HUES6 (cell line): ENCODE measurements around the gene GNB3.
A peak's percentile ranks its signal among the peaks of the same experiment; 100 is the strongest.
"Not testable (repeated sequence)": the region's sequence is repeated elsewhere in the genome, so short reads cannot be mapped to it uniquely, and the experiment has no call there.

Experiments
- H3K27ac ChIP-seq: 2 replicates; pipeline ENCODE4 v1.7.0; 2013; ENCODE audit warnings: low read depth, mild to moderate bottlenecking, low read length, inconsistent platforms
- H3K27me3 ChIP-seq: 2 replicates; pipeline ENCODE4 v1.6.1; 2013; ENCODE audit warnings: low read length; ENCODE audit not compliant: control insufficient read depth, insufficient read depth
- H3K36me3 ChIP-seq: 2 replicates; pipeline ENCODE4 v1.6.1; 2013; ENCODE audit warnings: low read length; ENCODE audit not compliant: control insufficient read depth, insufficient read depth
- H3K4me1 ChIP-seq: 2 replicates; pipeline ENCODE4 v1.6.1; 2013; ENCODE audit warnings: low read length; ENCODE audit not compliant: control insufficient read depth, insufficient read depth
- H3K4me3 ChIP-seq: 2 replicates; pipeline ENCODE4 v1.5.1; 2013; ENCODE audit warnings: low read depth, low read length
- H3K9ac ChIP-seq: one replicate; pipeline ENCODE4 v1.6.1; 2013; ENCODE audit warnings: mild to moderate bottlenecking, low read length
- H3K9me3 ChIP-seq: 2 replicates; pipeline ENCODE4 v1.6.1; 2013; ENCODE audit warnings: low read depth, low read length; ENCODE audit not compliant: control insufficient read depth, insufficient read depth

Gene GNB3

GRCh38 chr12:6863586-6864321 lies 23.0 kb downstream of the GNB3 start:
- Histone ChIP-seq H3K4me1 (peaks cover 21% of the 10 kb centered on the region), H3K27me3 (no peaks in the 10 kb centered on the region), H3K9ac (no peak overlapping the region), H3K36me3 (peaks cover 70% of the 10 kb centered on the region), H3K27ac (no peak overlapping the region), H3K4me3 (no peak overlapping the region), H3K9me3 (no peaks in the 10 kb centered on the region)

- H3K27me3 ChIP-seq, H3K4me3 ChIP-seq, H3K9me3 ChIP-seq, H3K9ac ChIP-seq, H3K27ac ChIP-seq: not testable (repeated sequence)
- Histone ChIP-seq H3K36me3 (peaks cover 73% of the 10 kb centered on the region), H3K4me1 (peaks cover 33% of the 10 kb centered on the region)
Measured at GRCh38 chr12:6865307-6865706, 24.6 kb downstream of the GNB3 start.

GRCh38 chr12:6866163-6866919 lies 25.6 kb downstream of the GNB3 start:
- no peaks in the 10 kb centered on the region for H3K27me3 ChIP-seq
- no peaks in the 10 kb centered on the region for H3K9me3 ChIP-seq
- H3K27ac ChIP-seq: no peak overlapping the region
- peaks cover 73% of the 10 kb centered on the region for H3K36me3 ChIP-seq
- H3K4me3 ChIP-seq: peak overlapping the region; percentile 91
- peak overlapping the region; percentile 56 for H3K9ac ChIP-seq
- H3K4me1 ChIP-seq: peaks cover 39% of the 10 kb centered on the region

- Histone ChIP-seq H3K4me3 (peak overlapping the region; percentile 91), H3K4me1 (peaks cover 45% of the 10 kb centered on the region), H3K9me3 (no peaks in the 10 kb centered on the region), H3K27me3 (no peaks in the 10 kb centered on the region), H3K27ac (no peak overlapping the region), H3K36me3 (peaks cover 68% of the 10 kb centered on the region), H3K9ac (peak overlapping the region; percentile 56)
Measured at GRCh38 chr12:6866920-6867412, 26.2 kb downstream of the GNB3 start.

GRCh38 chr12:6867413-6868210 lies 26.9 kb downstream of the GNB3 start, which contains the start of gene TPI1:
Gene TPI1, plus strand, starts transcription at chr12:6867531. Its CDS starts 36 bp downstream, at chr12:6867567.
- peaks cover 62% of the 10 kb centered on the region for H3K36me3 ChIP-seq
- H3K27ac ChIP-seq: peak within 1 kb of the TSS; percentile 98
- H3K4me3 ChIP-seq: peak within 1 kb of the TSS; percentile 91
- no peaks in the 10 kb centered on the region for H3K9me3 ChIP-seq
- peak within 1 kb of the TSS; percentile 98 for H3K9ac ChIP-seq
- no peaks in the 10 kb centered on the region for H3K27me3 ChIP-seq
- peaks cover 48% of the 10 kb centered on the region for H3K4me1 ChIP-seq

- Histone ChIP-seq H3K4me3 (peak overlapping the region; percentile 91), H3K4me1 (peaks cover 48% of the 10 kb centered on the region), H3K36me3 (peaks cover 54% of the 10 kb centered on the region), H3K27ac (peak overlapping the region; percentile 98; the same call in 1 of the 2 replicates), H3K9ac (peak overlapping the region; percentile 98), H3K9me3 (no peaks in the 10 kb centered on the region), H3K27me3 (no peaks in the 10 kb centered on the region)
Measured at GRCh38 chr12:6868211-6869048, 27.7 kb downstream of the GNB3 start.

GRCh38 chr12:6869049-6870021 lies 28.6 kb downstream of the GNB3 start:
- Histone ChIP-seq H3K4me3 (peak overlapping the region; percentile 91), H3K36me3 (peaks cover 45% of the 10 kb centered on the region), H3K27me3 (no peaks in the 10 kb centered on the region), H3K4me1 (peaks cover 48% of the 10 kb centered on the region), H3K9ac (peak overlapping the region; percentile 98), H3K9me3 (no peaks in the 10 kb centered on the region), H3K27ac (no peak overlapping the region)

- H3K36me3 ChIP-seq: peaks cover 35% of the 10 kb centered on the region
- not testable (repeated sequence) for H3K9ac ChIP-seq, H3K27me3 ChIP-seq, H3K4me3 ChIP-seq, H3K27ac ChIP-seq, H3K9me3 ChIP-seq
- H3K4me1 ChIP-seq: peaks cover 48% of the 10 kb centered on the region
Measured at GRCh38 chr12:6870304-6870703, 29.6 kb downstream of the GNB3 start.

- Histone ChIP-seq H3K4me1 (peaks cover 40% of the 10 kb centered on the region), H3K9me3 (no peaks in the 10 kb centered on the region), H3K36me3 (peaks cover 33% of the 10 kb centered on the region), H3K27me3 (no peaks in the 10 kb centered on the region), H3K4me3 (peak overlapping the region; percentile 98), H3K27ac (no peak overlapping the region), H3K9ac (peak overlapping the region; percentile 93)
Measured at GRCh38 chr12:6871052-6871957, 30.6 kb downstream of the GNB3 start.
